ENCODE measurements around the gene NAALADL1. TPM values are rescaled to one million over a fixed set of nuclear protein-coding genes. Genes with fewer than 3 reads are reported as not detected.

NAALADL1 gene
- total RNA-seq, 1 donor from 2014 or later, result 13.4 TPM

DNA sequence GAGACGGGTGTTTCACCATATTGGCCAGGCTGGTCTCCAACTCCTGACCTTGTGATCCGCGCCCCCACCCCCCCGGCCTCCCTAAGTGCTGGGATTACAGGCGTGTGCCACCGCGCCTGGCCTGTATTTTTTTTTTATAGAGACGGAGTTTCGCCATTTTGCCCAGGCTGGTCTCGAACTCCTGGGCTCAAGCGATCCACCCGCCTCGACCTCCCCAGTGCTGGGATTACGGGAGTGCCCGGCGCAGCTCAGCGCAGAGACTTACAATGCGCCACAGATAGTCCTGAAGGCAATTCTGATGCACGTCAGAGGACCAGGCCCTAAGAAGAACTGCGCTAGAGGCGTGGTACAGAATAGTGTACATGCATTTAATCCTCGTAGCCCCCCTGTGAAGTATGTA is 37.1 kb upstream of the NAALADL1 start:
- no peaks in the 10 kb centered on the region for H3K9me3 Mint-ChIP-seq
- ATAC-seq (ENCODE audit: low read depth) (no peak), DNase-seq (no peak)
- H3K36me3 Mint-ChIP-seq (ENCODE audit: low read depth), result peaks cover 13% of the 10 kb centered on the region
- H3K4me3 Mint-ChIP-seq, result peak overlapping the region; percentile 91
- TF ChIP-seq, protein P1, sequence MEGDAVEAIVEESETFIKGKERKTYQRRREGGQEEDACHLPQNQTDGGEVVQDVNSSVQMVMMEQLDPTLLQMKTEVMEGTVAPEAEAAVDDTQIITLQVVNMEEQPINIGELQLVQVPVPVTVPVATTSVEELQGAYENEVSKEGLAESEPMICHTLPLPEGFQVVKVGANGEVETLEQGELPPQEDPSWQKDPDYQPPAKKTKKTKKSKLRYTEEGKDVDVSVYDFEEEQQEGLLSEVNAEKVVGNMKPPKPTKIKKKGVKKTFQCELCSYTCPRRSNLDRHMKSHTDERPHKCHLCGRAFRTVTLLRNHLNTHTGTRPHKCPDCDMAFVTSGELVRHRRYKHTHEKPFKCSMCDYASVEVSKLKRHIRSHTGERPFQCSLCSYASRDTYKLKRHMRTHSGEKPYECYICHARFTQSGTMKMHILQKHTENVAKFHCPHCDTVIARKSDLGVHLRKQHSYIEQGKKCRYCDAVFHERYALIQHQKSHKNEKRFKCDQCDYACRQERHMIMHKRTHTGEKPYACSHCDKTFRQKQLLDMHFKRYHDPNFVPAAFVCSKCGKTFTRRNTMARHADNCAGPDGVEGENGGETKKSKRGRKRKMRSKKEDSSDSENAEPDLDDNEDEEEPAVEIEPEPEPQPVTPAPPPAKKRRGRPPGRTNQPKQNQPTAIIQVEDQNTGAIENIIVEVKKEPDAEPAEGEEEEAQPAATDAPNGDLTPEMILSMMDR (IDR thresholded peaks at IDR 0.05), result no peak
- H3K27me3 Mint-ChIP-seq, result no peaks in the 10 kb centered on the region
- intact Hi-C loops (cut with micrococcal nuclease), result no loop called here
- ChIA-PET POLR2A (interaction anchor here (0.7 to 3.2 kb wide), 13 partner anchors 12 to 410 kb away, joined by 3 to 21 read pairs (median 5); partner anchors contain the start of genes CAPN1, CDCA5, FAU and MRPL49), CTCF (interaction anchor here (1.1 kb wide), 1 partner anchor 17 kb away, joined by 4 read pairs; no protein-coding TSS in a partner anchor)
- H3K4me1 Mint-ChIP-seq, result peaks cover 18% of the 10 kb centered on the region
- H3K27ac Mint-ChIP-seq, result peak overlapping the region; percentile 88

DNA sequence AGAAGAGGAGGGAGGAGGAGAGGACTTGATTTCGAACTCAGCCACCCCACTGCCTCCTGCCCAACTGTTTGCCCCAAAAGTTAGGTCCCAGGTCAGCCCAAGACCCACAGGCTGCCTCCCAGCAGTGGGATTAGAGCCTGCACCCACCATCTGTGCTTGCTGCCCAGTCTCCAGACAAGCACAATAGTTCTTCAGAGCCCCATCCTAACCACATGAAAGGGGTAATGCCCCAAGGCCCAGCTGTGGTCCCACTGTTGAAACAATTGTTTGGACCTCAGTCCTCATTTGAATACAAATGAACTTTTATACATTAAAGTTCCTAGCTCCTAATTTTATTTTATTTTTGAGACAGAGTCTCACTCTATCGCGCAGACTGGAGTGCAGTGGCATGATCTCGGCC is 32.3 kb upstream of the NAALADL1 start:
- Mint-ChIP-seq H3K4me3 (no peak overlapping the region), H3K27ac (no peak overlapping the region), H3K4me1 (peaks cover 9% of the 10 kb centered on the region), H3K36me3 (ENCODE audit: low read depth) (peaks cover 40% of the 10 kb centered on the region), H3K27me3 (no peaks in the 10 kb centered on the region), H3K9me3 (no peaks in the 10 kb centered on the region)
- intact Hi-C loops (cut with micrococcal nuclease), result no loop called here
- DNase-seq (no peak), ATAC-seq (ENCODE audit: low read depth) (no peak)
- POLR2A ChIA-PET, result no interaction called here
- CTCF ChIA-PET, result no interaction called here
- TF ChIP-seq, protein P1 (IDR thresholded peaks at IDR 0.05), result no peak

DNA sequence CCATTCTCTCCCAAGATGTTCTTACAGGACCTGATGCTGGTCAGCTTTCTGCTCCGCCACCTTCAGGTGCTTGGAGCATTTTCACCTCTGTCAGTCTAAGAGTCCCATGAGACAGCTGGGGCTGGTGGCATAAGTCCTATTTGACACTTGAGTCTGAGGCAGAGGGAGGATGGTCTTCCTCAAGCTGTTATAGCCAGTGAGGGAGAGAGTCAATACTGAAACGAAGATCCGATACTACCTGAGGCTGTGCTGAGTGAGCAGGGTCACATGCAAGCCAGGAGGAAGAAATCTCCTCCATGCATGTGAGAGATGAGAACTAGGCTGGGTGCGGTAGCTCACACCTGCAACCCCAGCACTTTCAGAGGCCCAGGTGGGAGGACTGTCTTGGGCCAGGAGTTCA is 31.3 kb upstream of the NAALADL1 start:
- Mint-ChIP-seq H3K4me1 (peaks cover 16% of the 10 kb centered on the region), H3K4me3 (no peak overlapping the region)

DNA sequence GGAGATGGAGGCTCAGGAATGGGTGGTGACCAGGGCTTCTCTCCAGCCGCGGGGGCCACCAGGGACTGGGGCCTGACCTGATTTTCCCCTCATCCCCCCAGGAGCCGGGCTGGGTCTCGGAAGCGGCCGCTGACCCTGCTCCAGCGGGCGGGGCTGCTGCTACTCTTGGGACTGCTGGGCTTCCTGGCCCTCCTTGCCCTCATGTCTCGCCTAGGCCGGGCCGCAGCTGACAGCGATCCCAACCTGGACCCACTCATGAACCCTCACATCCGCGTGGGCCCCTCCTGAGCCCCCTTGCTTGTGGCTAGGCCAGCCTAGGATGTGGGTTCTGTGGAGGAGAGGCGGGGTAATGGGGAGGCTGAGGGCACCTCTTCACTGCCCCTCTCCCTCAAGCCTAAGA is 29.5 kb upstream of the NAALADL1 start:
- Mint-ChIP-seq H3K4me1 (peaks cover 26% of the 10 kb centered on the region), H3K4me3 (no peak overlapping the region), H3K27me3 (no peaks in the 10 kb centered on the region), H3K36me3 (ENCODE audit: low read depth) (peaks cover 52% of the 10 kb centered on the region), H3K9me3 (no peaks in the 10 kb centered on the region), H3K27ac (no peak overlapping the region)
- intact Hi-C loops (cut with micrococcal nuclease), result no loop called here
- ATAC-seq (ENCODE audit: low read depth), result no peak
- no peak for DNase-seq
- CTCF ChIA-PET, result no interaction called here
- TF ChIP-seq, protein P1 (IDR thresholded peaks at IDR 0.05), result no peak
- POLR2A ChIA-PET, result no interaction called here

More for the DNA sequence above, 31.3 kb upstream of the NAALADL1 start:
- ATAC-seq (ENCODE audit: low read depth) (no peak), DNase-seq (no peak)
- intact Hi-C loops (cut with micrococcal nuclease), result no loop called here
- POLR2A ChIA-PET, result interaction anchor here (0.9 kb wide), 1 partner anchor 28 kb away, joined by 3 read pairs; the partner anchor contains the start of gene ZNHIT2
- Mint-ChIP-seq H3K9me3 (no peaks in the 10 kb centered on the region), H3K27me3 (no peaks in the 10 kb centered on the region), H3K36me3 (ENCODE audit: low read depth) (peaks cover 48% of the 10 kb centered on the region), H3K27ac (no peak overlapping the region)
- TF ChIP-seq, protein P1 (IDR thresholded peaks at IDR 0.05), result no peak
- CTCF ChIA-PET, result no interaction called here

DNA sequence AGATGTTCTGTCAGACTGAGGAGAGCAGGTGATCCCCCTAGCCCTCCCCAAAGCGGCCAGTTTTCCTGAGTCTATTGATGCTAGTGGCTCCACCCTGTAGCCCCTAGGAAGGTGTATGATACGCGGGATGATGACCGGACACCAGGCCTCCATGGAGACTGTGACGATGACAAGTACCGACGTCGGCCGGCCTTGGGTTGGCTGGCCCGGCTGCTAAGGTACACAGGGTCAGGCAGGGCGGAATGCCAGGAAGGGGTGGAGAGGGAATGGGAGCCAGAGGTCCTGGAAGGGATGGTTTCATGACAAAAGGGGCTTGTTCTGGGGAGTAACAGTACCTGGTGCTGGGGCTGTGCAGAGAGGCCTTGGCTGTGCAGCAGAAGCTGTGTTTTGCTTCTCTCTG is 28.9 kb upstream of the NAALADL1 start:
- Mint-ChIP-seq H3K4me1 (peaks cover 25% of the 10 kb centered on the region), H3K27me3 (no peaks in the 10 kb centered on the region), H3K27ac (no peak overlapping the region), H3K36me3 (ENCODE audit: low read depth) (peaks cover 52% of the 10 kb centered on the region), H3K9me3 (no peaks in the 10 kb centered on the region), H3K4me3 (no peak overlapping the region)
- TF ChIP-seq, protein P1 (IDR thresholded peaks at IDR 0.05), result no peak
- CTCF ChIA-PET, result no interaction called here
- DNase-seq (no peak), ATAC-seq (ENCODE audit: low read depth) (no peak)
- POLR2A ChIA-PET, result interaction anchor here (0.5 kb wide), 1 partner anchor 36 kb away, joined by 3 read pairs; no protein-coding TSS in a partner anchor
- intact Hi-C loops (cut with micrococcal nuclease), result no loop called here

All from activated B cell treated with CpG ODN at 0.5 μM for 24 hours (primary cell).